NK-92 treated with Interleukin-12 subunit alpha and Interleukin-12 subunit beta, amount 100 ng/mL, for 24 hours (cell line): ENCODE results near the gene OTULIN.

Experiments used
- DNase-seq: peaks from one replicate; lab custom pipeline; 2025; lab: John Stamatoyannopoulos, UW

The OTULIN gene

DNA sequence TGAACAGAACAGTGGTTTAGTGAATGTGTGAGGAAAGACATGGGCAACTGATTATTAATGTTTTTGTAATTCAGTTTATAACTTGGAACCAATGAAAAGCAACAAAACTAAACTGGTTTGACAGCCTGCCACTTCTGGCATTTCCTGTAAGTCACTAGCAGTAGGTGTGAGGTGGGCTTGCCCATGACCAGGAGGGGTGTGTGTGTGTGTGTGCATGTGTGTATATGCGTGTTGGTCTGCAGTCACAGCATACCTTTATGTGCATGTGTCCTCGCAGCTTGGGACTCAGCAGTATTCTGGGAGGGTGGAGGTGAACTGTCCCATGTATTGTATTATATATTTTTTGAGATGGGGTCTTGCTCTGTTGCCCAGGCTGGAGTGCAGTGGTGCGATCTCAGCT is 32.3 kb downstream of the OTULIN start:
- DNase-seq, result no peak

DNA sequence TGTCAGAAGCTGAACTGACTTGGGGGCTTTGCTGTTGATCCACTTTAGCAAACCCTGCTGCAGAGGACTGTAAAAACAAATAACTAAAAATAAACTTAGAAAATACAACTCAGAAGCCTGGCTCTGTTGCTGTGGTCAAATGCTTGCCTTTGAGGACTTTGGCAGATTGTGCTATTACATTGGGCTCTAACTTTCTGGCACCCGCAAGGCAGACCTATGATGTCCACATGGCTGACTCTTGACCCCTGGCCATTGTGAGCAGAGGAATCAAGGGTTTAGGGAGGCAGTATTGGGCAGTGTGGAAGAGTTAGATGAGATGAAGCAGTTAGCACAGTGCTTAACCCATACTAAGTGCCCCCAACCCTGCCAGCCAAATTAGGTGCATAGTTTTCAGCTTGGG is 34.0 kb downstream of the OTULIN start:
- no peak for DNase-seq

GRCh38 chr5:14699159-14699558 is 34.6 kb downstream of the OTULIN start:
- no peak for DNase-seq

- no peak for DNase-seq
Measured at GRCh38 chr5:14699807-14700400, 35.4 kb downstream of the OTULIN start.

GRCh38 chr5:14700478-14701436 is 36.2 kb downstream of the OTULIN start:
- DNase-seq, result no peak

DNA sequence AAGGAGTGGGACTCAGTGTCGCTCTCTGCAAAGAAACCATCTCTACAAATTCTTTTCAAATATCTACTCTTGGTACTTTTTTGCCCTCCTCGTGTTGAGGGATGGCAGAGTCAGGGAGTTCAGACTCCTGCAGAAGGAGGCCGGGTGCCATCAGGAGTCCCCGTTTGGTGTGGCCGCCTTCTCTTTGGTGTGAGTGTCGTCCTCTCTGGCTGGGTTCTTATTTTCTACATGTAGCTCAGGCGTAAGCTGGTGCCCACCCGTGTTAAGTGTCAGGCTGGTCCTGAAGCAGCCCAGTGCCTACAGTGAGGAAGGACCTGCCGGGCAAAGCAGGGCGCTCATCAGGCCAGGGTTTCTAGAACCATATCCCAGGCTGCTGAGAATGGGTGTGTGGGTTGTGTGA is 37.0 kb downstream of the OTULIN start:
- DNase-seq, result no peak

GRCh38 chr5:14702238-14702839 is 37.8 kb downstream of the OTULIN start:
- no peak for DNase-seq

- no peak for DNase-seq
Measured at GRCh38 chr5:14705556-14705955, 41.0 kb downstream of the OTULIN start.

GRCh38 chr5:14706615-14707021 is 42.1 kb downstream of the OTULIN start:
- DNase-seq, result no peak

- no peak for DNase-seq
Measured at GRCh38 chr5:14707811-14708390, 43.4 kb downstream of the OTULIN start.

DNA sequence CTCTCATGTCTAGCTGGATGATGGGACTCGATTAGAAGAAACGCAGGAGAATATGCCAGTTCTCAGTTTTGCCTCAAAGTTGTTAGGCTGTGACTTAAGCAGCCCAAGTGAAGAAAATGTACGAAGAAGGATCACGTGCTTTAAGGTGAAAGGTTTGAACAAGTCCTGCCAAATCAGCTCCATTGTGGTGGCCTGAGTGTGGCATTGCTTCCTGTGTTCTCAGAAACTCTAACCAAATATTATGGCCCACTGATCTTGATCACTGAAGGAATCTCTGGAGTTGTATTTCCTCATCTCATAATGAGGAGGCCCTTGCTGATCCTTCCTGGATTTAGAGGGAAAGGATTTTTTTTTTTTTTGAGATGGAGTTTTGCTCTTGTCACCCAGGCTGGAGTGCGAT is 44.0 kb downstream of the OTULIN start:
- DNase-seq, result no peak

DNA sequence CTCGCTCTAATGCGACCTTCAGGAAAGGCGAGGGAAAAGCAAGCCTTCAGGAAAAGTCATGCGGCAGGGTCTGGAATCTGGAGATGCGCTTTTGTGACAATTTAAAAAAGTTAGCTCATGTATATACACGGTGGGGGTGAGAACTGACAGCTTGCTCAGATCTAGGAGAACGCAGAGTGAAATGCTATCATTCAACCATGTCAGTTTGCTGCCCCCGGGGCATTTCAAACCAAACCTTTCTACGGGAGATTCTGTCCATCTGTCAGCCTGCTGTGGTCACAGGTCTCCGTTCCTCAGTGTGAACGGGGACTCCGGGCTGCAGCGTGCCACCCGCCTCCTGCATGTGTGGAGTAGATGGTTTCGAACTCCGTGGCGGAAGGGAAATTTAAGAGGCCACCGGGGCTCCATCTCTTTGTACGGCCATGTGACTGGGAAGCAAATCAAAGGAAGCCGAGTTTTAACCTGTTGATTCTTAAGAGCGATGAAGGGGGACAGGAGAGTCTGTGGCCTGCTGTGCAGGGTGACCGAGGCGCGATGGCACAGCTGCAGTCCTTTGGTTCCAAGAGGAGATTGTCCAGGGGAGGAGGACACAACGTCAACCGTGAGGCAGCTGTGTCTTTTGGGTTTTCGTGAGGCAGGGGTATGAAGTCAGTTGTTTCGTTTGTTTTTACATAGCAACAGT is 45.9 kb downstream of the OTULIN start:
- DNase-seq, result no peak

DNA sequence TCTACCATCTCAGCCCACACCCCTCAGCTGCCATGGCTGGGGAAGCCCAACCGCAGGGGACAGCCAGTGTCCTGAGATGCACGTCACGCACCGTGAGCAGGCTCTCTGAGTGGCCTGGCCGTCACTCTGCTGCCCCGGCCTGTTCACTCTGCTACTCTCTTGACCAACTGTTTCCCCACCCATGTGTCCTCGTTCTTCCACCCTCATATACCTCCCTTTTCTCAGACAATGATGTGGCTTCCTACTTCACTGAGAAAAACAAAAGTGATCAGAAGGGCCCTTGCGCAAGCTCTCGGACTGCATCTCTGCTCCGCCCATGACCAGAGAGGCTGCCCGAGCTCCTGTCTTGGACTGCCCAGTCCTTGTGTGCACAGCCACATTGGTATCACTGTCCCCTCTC is 47.6 kb downstream of the OTULIN start:
- no peak for DNase-seq

DNA sequence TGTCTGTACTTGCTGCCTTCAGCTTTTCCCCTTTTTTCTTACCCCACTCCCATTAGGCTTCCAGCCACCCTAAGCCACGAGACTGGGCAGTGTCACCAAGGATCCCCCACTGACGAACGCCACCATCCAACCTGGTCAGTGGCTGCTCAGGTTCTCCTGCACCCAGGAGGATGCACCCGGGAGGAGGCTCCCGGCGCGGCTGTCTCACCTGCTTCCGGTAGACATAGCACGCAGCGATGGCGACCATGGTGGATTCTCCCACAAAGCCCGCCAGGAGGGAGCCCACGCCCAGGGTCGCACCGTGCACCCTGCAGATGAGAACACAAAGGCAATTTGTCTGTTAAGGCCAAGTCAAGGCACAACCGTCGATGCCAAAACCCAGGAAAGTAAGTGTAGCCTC is 48.1 kb downstream of the OTULIN start:
- DNase-seq, result no peak

- no peak for DNase-seq
Measured at GRCh38 chr5:14713476-14714390, 49.2 kb downstream of the OTULIN start.

DNA sequence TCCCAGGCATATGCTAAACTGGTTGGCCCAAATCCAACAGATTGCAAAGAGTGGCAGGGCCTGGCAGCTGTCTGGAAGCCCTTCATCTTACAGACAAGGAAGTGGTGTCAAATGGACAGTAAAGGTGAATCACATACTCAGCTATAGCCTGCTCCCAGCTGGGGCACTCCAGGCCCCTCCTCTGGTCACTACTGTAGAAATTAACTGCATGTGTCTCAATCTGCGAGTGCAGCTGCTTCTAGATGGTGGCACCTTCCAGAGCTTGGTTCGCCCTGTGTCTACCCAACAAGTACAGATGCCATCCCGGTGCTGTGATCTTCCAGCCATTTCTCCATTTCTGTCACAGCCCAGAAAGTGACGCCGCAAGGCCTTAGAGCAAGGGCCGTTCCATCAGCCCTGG is 50.2 kb downstream of the OTULIN start:
- DNase-seq, result no peak

DNA sequence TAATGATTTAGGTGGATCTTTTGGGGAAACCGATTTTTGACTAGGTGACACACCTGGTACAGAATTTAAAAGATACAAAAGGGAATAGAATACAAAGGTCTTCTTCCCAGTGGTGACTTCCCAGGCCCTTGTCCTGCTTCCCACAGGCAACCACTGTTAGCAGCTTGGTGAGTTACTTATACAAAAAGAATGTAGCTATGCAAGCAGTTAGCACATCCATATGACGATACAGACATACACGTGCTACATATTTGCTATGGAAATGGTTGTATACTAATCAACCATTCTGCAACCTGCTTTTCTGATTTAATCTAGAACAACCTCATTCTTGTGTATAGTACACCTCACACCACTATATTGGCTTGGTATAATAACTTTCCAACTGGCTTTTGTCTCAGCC is 51.0 kb downstream of the OTULIN start:
- DNase-seq, result no peak

GRCh38 chr5:14716755-14717752 is 52.5 kb downstream of the OTULIN start:
- no peak for DNase-seq

DNA sequence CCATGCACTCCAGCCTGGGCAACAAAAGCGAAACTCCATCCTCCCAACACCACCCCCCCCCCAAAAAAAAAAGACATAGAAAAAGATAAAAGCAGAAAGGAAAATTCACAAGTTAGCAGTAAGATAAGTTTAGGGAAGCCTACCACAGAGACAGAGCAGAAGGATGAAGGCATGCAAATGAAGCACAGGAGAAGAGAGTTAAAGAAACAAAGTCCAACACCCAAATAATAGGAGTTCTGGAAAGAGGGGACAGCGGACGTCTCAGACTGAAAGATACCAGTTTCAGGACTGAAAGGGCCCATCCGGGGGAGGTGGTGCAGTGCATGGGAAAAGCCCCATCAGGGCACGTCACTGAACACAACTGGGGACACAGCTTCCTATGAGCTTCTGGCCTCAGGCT is 54.3 kb downstream of the OTULIN start:
- no peak for DNase-seq
